Measurements from ENCODE around the gene B3GAT1.

- TF ChIP-seq, protein P1, sequence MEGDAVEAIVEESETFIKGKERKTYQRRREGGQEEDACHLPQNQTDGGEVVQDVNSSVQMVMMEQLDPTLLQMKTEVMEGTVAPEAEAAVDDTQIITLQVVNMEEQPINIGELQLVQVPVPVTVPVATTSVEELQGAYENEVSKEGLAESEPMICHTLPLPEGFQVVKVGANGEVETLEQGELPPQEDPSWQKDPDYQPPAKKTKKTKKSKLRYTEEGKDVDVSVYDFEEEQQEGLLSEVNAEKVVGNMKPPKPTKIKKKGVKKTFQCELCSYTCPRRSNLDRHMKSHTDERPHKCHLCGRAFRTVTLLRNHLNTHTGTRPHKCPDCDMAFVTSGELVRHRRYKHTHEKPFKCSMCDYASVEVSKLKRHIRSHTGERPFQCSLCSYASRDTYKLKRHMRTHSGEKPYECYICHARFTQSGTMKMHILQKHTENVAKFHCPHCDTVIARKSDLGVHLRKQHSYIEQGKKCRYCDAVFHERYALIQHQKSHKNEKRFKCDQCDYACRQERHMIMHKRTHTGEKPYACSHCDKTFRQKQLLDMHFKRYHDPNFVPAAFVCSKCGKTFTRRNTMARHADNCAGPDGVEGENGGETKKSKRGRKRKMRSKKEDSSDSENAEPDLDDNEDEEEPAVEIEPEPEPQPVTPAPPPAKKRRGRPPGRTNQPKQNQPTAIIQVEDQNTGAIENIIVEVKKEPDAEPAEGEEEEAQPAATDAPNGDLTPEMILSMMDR (IDR thresholded peaks at IDR 0.05; ENCODE audit: poor library complexity, severe bottlenecking) = no peak
- TF ChIP-seq POLR2AphosphoS5 (IDR thresholded peaks at IDR 0.05) = no peak
- no peak for TF ChIP-seq SMC3 (conservative IDR thresholded peaks at IDR 0.05; ENCODE audit: poor library complexity)
- no peak for TF ChIP-seq TAF1 (IDR thresholded peaks at IDR 0.05; ENCODE audit: low read depth)
- TF ChIP-seq REST (IDR thresholded peaks at IDR 0.05; ENCODE audit: borderline replicate concordance) = no peak
Measured at GRCh38 chr11:134362192-134362901, 49.7 kb downstream of the B3GAT1 start.
